GM12878 (cell line): ENCODE measurements around the gene SRSF1. TPM values are rescaled to one million over a fixed set of nuclear protein-coding genes. Genes with fewer than 3 reads are reported as not detected.

ENCODE experiments used
- ATAC-seq: fragments of 200-7000 bp; cut with Tn5 transposase; 3 replicates; pipeline ENCODE4 v1.9.1; 2020; ENCODE audit warnings: mild to moderate bottlenecking, moderate library complexity
- BruUV-seq: library from RNA; stranded (reverse); fragments of 400-500 nt; replicated peaks from 2 replicates; lab custom pipeline; 2021; lab: Mats Ljungman, UMichigan
- CTCF ChIA-PET: fragments of 300-600 bp; sonication (Branson Sonifier 250); formaldehyde crosslinking; extraction: SDS; loops from one replicate; lab custom pipeline; 2021; ENCODE audit warnings: inconsistent platforms; lab: Yijun Ruan, JAX
- POLR2A ChIA-PET: fragments of 350-600 bp; formaldehyde crosslinking; extraction: SDS; loops from one replicate; lab custom pipeline; 2021; ENCODE audit warnings: inconsistent platforms; lab: Charles Lee
- RAD21 ChIA-PET: fragments of 300-600 bp; sonication (Branson Sonifier 250); formaldehyde crosslinking; loops from one replicate; lab custom pipeline; 2023; ENCODE audit warnings: antibody characterized with exemption; ENCODE audit not compliant: unreplicated experiment; lab: Charles Lee
- SMC1A ChIA-PET: fragments of 300-600 bp; sonication (Branson Sonifier 250); formaldehyde crosslinking; loops from one replicate; lab custom pipeline; 2023; ENCODE audit not compliant: unreplicated experiment, uncharacterized antibody; lab: Charles Lee
- DNase-seq: peaks from one replicate; pipeline ENCODE4 v3.0.0-alpha.2; 2011; ENCODE audit warnings: low read depth, low spot score
- FAIRE-seq: peaks from 3 replicates; lab custom pipeline; 2011; peaks lifted over from hg19 to GRCh38; lab: Jason Lieb, UNC
- H2AFZ ChIP-seq: 2 replicates; pipeline ENCODE4 v1.6.0; 2011; ENCODE audit warnings: low read depth, low read length, control low read depth; ENCODE audit not compliant: control insufficient read depth
- H3K27ac ChIP-seq: 2 replicates; pipeline ENCODE4 v1.5.1; 2011; ENCODE audit warnings: control low read depth; ENCODE audit not compliant: control insufficient read depth, insufficient read depth
- H3K27me3 ChIP-seq, 2 experiments: replicated peaks in 1 of 2; 2 replicates each; pipeline versions ENCODE4 v1.6.0 to v1.6.1; 2011; ENCODE audit warnings: low read length in 1 of 2; ENCODE audit not compliant: control insufficient read depth in 2 of 2, insufficient read depth in 2 of 2
- H3K36me3 ChIP-seq, 2 experiments: 2 replicates each; pipeline ENCODE4 v1.5.1; 2011; ENCODE audit warnings: low read length in 1 of 2; ENCODE audit not compliant: control insufficient read depth in 2 of 2, insufficient read depth in 2 of 2
- H3K4me1 ChIP-seq: 2 replicates; pipeline ENCODE4 v1.6.1; 2011; ENCODE audit warnings: mild to moderate bottlenecking, low read length, moderate library complexity, mixed read lengths; ENCODE audit not compliant: control insufficient read depth, insufficient read depth
- H3K4me2 ChIP-seq: 2 replicates; pipeline ENCODE4 v1.6.0; 2011; ENCODE audit warnings: control low read depth; ENCODE audit not compliant: control insufficient read depth, insufficient read depth
- H3K4me3 ChIP-seq: fragments of 200-600 bp; sonication (generic); 2 replicates; pipeline ENCODE4 v1.5.1; 2016
- H3K79me2 ChIP-seq: 2 replicates; pipeline ENCODE4 v1.6.0; 2011; ENCODE audit warnings: low read length; ENCODE audit not compliant: control insufficient read depth, insufficient read depth
- H3K9ac ChIP-seq: 2 replicates; pipeline ENCODE4 v1.8.0; 2011; ENCODE audit warnings: low read length, control low read depth, mixed read lengths; ENCODE audit not compliant: control insufficient read depth, insufficient read depth
- H3K9me3 ChIP-seq: replicated peaks from 3 replicates; pipeline ENCODE4 v1.5.1; 2011; ENCODE audit warnings: mild to moderate bottlenecking, low read length; ENCODE audit not compliant: control insufficient read depth, insufficient read depth
- H4K20me1 ChIP-seq: 2 replicates; pipeline ENCODE4 v1.6.0; 2011; ENCODE audit not compliant: control insufficient read depth, insufficient read depth
- BRCA1 ChIP-seq: IDR thresholded peaks from 2 replicates; pipeline ENCODE4 v1.6.1; 2011; ENCODE audit warnings: low read depth, low read length, improper control_type of control experiment
- GATAD2B ChIP-seq: fragments of 450-650 bp; conservative IDR thresholded peaks from 2 replicates; pipeline ENCODE4 v1.6.1; 2017; ENCODE audit warnings: low read depth, mild to moderate bottlenecking, moderate library complexity
- KLF5 ChIP-seq: fragments of 450-650 bp; IDR thresholded peaks from 2 replicates; pipeline ENCODE4 v1.6.1; 2014; ENCODE audit warnings: mild to moderate bottlenecking; ENCODE audit not compliant: partially characterized antibody
- NBN ChIP-seq: fragments of 450-650 bp; IDR thresholded peaks from 2 replicates; pipeline ENCODE4 v1.6.1; 2016
- NFYB ChIP-seq: IDR thresholded peaks from 2 replicates; pipeline ENCODE4 v1.6.1; 2011; ENCODE audit warnings: low read depth, mild to moderate bottlenecking, low read length, improper control_type of control experiment, moderate library complexity; ENCODE audit not compliant: insufficient read depth
- NRF1 ChIP-seq: conservative IDR thresholded peaks from 2 replicates; pipeline ENCODE4 v1.6.1; 2011; ENCODE audit warnings: mild to moderate bottlenecking, low read depth, low read length, improper control_type of control experiment
- POLR2A ChIP-seq: IDR thresholded peaks from 2 replicates; pipeline ENCODE4 v1.6.1; 2011; ENCODE audit warnings: low read depth, mild to moderate bottlenecking, low read length
- POLR2AphosphoS5 ChIP-seq: IDR thresholded peaks from 2 replicates; pipeline ENCODE4 v1.6.1; 2011; ENCODE audit warnings: mild to moderate bottlenecking, low read length, inconsistent platforms
- RUNX3 ChIP-seq: IDR thresholded peaks from 2 replicates; pipeline ENCODE4 v1.6.1; 2012; ENCODE audit warnings: low read length, inconsistent platforms
- ZNF274 ChIP-seq: IDR thresholded peaks from one replicate; pipeline ENCODE4 v1.8.0; 2011; ENCODE audit not compliant: insufficient read length, insufficient read depth
- ZNF622 ChIP-seq: fragments of 450-650 bp; IDR thresholded peaks from 2 replicates; pipeline ENCODE4 v1.6.1; 2017; ENCODE audit warnings: mild to moderate bottlenecking, inconsistent platforms
- WGBS: methylation state at CpG from one replicate; pipeline ENCODE4 v1.1.6; 2016; ENCODE audit warnings: low lambda C conversion rate; ENCODE audit not compliant: insufficient replicate concordance, insufficient coverage; ENCODE audit errors: missing lambda C conversion rate; 5-methylcytosine and 5-hydroxymethylcytosine counted together
- in situ Hi-C: fragments of 300-500 bp; cut with MboI; formaldehyde crosslinking; loops from 9 replicates; pipeline ENCODE4 v1.14.3; 2018; ENCODE audit warnings: mixed read lengths
- intact Hi-C: fragments of 100-400 bp; cut with micrococcal nuclease; formaldehyde crosslinking; loops from one replicate; pipeline ENCODE4 v1.14.2; 2022; ENCODE audit not compliant: unreplicated experiment
- polyA plus RNA-seq, 11 experiments: library from polyadenylated mRNA; depleted of rRNA in 4 of 11; unstranded in 6 of 11; stranded (reverse) in 5 of 11; fragments of >200 nt; fragmentation: Nextera tagmentation in 4 of 11; fragmentation: Illumina TruSeq in 1 of 11; extraction: Ambion mirVana in 4 of 11; extraction: Trizol in 1 of 11; gene quantifications; 1 replicate in 1 of 11; 2 replicates in 10 of 11; pipeline versions ENCODE4 v1.2.1 to v1.2.3, GENCODE V29; 2011 to 2016; ENCODE audit warnings: inconsistent platforms in 2 of 11, missing spikeins in 2 of 11, low read depth in 1 of 11
- total RNA-seq, 4 experiments: library from RNA; depleted of rRNA in 3 of 4; stranded (reverse); fragments of >200 nt in 3 of 4; fragmentation: Illumina TruSeq in 1 of 4; extraction: Trizol in 1 of 4; gene quantifications; 2 replicates each; pipeline versions ENCODE4 v1.2.1 to v1.2.3, GENCODE V29; 2013 to 2021
- TF ChIP-seq, protein P1 (sequence below): fragments of 150-350 bp; IDR thresholded peaks from 2 replicates; pipeline ENCODE4 v1.6.1; 2014; ENCODE audit warnings: mild to moderate bottlenecking, low read depth, low read length
- TF ChIP-seq, protein P2 (sequence below): fragments of 450-650 bp; conservative IDR thresholded peaks from 2 replicates; pipeline ENCODE4 v1.6.1; 2017; ENCODE audit warnings: mild to moderate bottlenecking, moderate library complexity

The SRSF1 gene
- total and polyA plus RNA-seq, 10 of the 15 experiments (the other 5 are each of a cell fraction or from before 2014, with no cell fraction given): 101 to 474 (median 404) TPM

DNA sequence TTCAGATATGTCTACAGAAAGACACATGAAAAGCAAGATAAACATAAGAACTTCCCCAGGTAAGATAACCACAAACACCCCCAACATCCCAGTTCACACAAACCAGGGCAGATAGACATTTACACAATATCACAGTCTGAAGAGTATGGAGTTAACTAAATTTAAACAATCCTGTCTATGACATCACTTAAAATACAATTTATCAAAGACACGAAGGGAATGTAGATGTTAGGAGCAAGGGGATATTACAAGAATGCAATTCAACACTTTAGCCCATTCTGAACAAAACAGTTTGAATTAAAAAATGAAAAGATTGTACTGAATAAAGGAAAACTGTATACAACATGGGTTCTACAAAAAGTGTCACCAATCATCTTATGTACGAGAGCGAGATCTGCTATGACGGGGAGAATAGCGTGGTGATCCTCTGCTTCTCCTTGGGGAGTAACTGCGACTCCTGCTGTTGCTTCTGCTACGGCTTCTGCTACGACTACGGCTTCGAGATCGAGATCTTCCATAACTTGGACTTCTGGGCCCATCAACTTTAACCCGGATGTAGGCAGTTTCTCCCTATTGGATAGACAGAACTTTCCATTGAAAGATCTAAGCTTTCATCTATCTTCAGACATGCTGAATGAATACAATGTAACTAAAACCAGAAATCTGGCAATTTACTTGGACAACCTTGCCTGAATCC lies 1.9 kb downstream of the SRSF1 start:
- Histone ChIP-seq H3K4me2 (peak overlapping the region; percentile 75), H3K27me3 (no peaks in the 10 kb centered on the region), H2AFZ (no peak overlapping the region), H3K9ac (peak overlapping the region; percentile 95), H4K20me1 (peaks cover 2% of the 10 kb centered on the region; the same call in 1 of the 2 replicates), H3K36me3 (peaks cover 1 to 30% of the 10 kb centered on the region in 2 experiments; a peak in 3 of 4 replicates), H3K4me3 (peak overlapping the region; percentile 98), H3K79me2 (peaks cover 61% of the 10 kb centered on the region), H3K4me1 (peaks cover 8% of the 10 kb centered on the region; the same call in 1 of the 2 replicates), H3K9me3 (no peaks in the 10 kb centered on the region), H3K27ac (no peak overlapping the region)
- SMC1A ChIA-PET: interaction anchor here (3.1 kb wide), 1 partner anchor 8 kb away, joined by 13 read pairs; no protein-coding TSS in a partner anchor
- intact Hi-C loops (no loop called here), in situ Hi-C loops (no loop called here)
- ATAC-seq (no peak), DNase-seq (no peak), FAIRE-seq (peak; percentile 72)
- no TSS peak for BruUV-seq
- CTCF ChIA-PET: interaction anchor here (1.9 to 19.6 kb wide), 2 partner anchors 10 to 149 kb away, joined by 6 to 708 read pairs; partner anchors contain the start of gene MRPS23
- TF ChIP-seq GATAD2B: no peak
- peak; percentile 76 for TF ChIP-seq POLR2AphosphoS5
- TF ChIP-seq RUNX3: 0 out of 2 replicates have a peak, but pooled peaks have one; percentile 11
- TF ChIP-seq, protein P1, sequence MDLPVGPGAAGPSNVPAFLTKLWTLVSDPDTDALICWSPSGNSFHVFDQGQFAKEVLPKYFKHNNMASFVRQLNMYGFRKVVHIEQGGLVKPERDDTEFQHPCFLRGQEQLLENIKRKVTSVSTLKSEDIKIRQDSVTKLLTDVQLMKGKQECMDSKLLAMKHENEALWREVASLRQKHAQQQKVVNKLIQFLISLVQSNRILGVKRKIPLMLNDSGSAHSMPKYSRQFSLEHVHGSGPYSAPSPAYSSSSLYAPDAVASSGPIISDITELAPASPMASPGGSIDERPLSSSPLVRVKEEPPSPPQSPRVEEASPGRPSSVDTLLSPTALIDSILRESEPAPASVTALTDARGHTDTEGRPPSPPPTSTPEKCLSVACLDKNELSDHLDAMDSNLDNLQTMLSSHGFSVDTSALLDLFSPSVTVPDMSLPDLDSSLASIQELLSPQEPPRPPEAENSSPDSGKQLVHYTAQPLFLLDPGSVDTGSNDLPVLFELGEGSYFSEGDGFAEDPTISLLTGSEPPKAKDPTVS: no peak
- no peak for TF ChIP-seq NRF1
- no peak for TF ChIP-seq BRCA1
- TF ChIP-seq ZNF274: no peak
- TF ChIP-seq KLF5: no peak
- TF ChIP-seq, protein P2, sequence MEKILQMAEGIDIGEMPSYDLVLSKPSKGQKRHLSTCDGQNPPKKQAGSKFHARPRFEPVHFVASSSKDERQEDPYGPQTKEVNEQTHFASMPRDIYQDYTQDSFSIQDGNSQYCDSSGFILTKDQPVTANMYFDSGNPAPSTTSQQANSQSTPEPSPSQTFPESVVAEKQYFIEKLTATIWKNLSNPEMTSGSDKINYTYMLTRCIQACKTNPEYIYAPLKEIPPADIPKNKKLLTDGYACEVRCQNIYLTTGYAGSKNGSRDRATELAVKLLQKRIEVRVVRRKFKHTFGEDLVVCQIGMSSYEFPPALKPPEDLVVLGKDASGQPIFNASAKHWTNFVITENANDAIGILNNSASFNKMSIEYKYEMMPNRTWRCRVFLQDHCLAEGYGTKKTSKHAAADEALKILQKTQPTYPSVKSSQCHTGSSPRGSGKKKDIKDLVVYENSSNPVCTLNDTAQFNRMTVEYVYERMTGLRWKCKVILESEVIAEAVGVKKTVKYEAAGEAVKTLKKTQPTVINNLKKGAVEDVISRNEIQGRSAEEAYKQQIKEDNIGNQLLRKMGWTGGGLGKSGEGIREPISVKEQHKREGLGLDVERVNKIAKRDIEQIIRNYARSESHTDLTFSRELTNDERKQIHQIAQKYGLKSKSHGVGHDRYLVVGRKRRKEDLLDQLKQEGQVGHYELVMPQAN: 0 out of 2 replicates have a peak, but pooled peaks have one; percentile 19
- no peak for TF ChIP-seq ZNF622
- peak; percentile 44; the same call in 1 of the 2 replicates for TF ChIP-seq POLR2A
- TF ChIP-seq NBN: no peak
- TF ChIP-seq NFYB: peak; percentile 63; the same call in 1 of the 2 replicates
- POLR2A ChIA-PET: interaction anchor here (2.6 to 2.9 kb wide), 3 partner anchors 15 to 155 kb away, joined by 10 to 21 read pairs (median 18); partner anchors contain the start of genes DYNLL2 and MRPS23
- RAD21 ChIA-PET: interaction anchor here (0.6 to 3.2 kb wide), 2 partner anchors 8 to 17 kb away, joined by 3 to 22 read pairs; no protein-coding TSS in a partner anchor
- 6% methylated on average over 12 of the region's 12 CpGs for WGBS
